ENCODE results near the gene CPXM2. TPM values are rescaled to one million over a fixed set of nuclear protein-coding genes. Genes with fewer than 3 reads are reported as not detected.

The CPXM2 gene
- total RNA-seq, 1 experiment from 2014 or later, result not detected

- Histone ChIP-seq H3K36me3 (ENCODE audit: control insufficient read depth, insufficient read depth, low read length) (no peaks in the 10 kb centered on the region), H3K9me3 (ENCODE audit: control insufficient read depth, insufficient read depth, low read depth, low read length) (no peaks in the 10 kb centered on the region), H3K27ac (ENCODE audit: low read length) (no peak overlapping the region), H3K4me1 (ENCODE audit: control insufficient read depth, insufficient read depth, low read length) (no peaks in the 10 kb centered on the region), H3K27me3 (ENCODE audit: control insufficient read depth, insufficient read depth, low read length) (peaks cover 46% of the 10 kb centered on the region), H3K4me3 (ENCODE audit: low read depth in 2 of 2, low read length in 2 of 2) (no peak overlapping the region)
- intact Hi-C loops (cut with micrococcal nuclease; ENCODE audit: unreplicated experiment) (no loop called here), in situ Hi-C loops (cut with HindIII; ENCODE audit: low pct_unique_long_range_greater_than_20kb, low sequenced_read_pairs) (no loop called here)
- no peak for ATAC-seq
- ChIA-PET CTCF (no interaction called here), POLR2A (no interaction called here)
- DNase-seq (ENCODE audit: low read depth, low spot score), result no peak
- no peak for TF ChIP-seq REST (IDR thresholded peaks at IDR 0.05; ENCODE audit: insufficient read depth in 1 of 2, low read depth in 2 of 2, low read length in 1 of 2)
- no peak for TF ChIP-seq CTCF (IDR thresholded peaks at IDR 0.05)
- no peak for TF ChIP-seq SIN3A (IDR thresholded peaks at IDR 0.05; ENCODE audit: borderline replicate concordance, insufficient read depth, low read depth, low read length)
- TF ChIP-seq POLR2AphosphoS5 (IDR thresholded peaks at IDR 0.05; ENCODE audit: low read depth, low read length), result no peak
- no peak for TF ChIP-seq TCF7L2 (IDR thresholded peaks at IDR 0.05; ENCODE audit: low read depth, low read length)
- BruUV-seq (replicated peaks), result no TSS peak
Measured at GRCh38 chr10:123766761-123767160, 124.8 kb downstream of the CPXM2 start.

- no peak overlapping the region for H3K4me3 ChIP-seq (ENCODE audit: low read depth in 2 of 2, low read length in 2 of 2)
- DNase-seq (ENCODE audit: low read depth, low spot score) (no peak), ATAC-seq (no peak)
- no peak overlapping the region for H3K27ac ChIP-seq (ENCODE audit: low read length)
- BruUV-seq (replicated peaks), result no TSS peak
- in situ Hi-C loops (cut with HindIII; ENCODE audit: low pct_unique_long_range_greater_than_20kb, low sequenced_read_pairs) (no loop called here), intact Hi-C loops (cut with micrococcal nuclease; ENCODE audit: unreplicated experiment) (no loop called here)
- ChIA-PET CTCF (no interaction called here), POLR2A (no interaction called here)
- H3K9me3 ChIP-seq (ENCODE audit: control insufficient read depth, insufficient read depth, low read depth, low read length), result no peaks in the 10 kb centered on the region
- H3K27me3 ChIP-seq (ENCODE audit: control insufficient read depth, insufficient read depth, low read length), result peaks cover 48% of the 10 kb centered on the region
- H3K36me3 ChIP-seq (ENCODE audit: control insufficient read depth, insufficient read depth, low read length), result no peaks in the 10 kb centered on the region
- no peak for TF ChIP-seq CTCF (IDR thresholded peaks at IDR 0.05)
- H3K4me1 ChIP-seq (ENCODE audit: control insufficient read depth, insufficient read depth, low read length), result no peaks in the 10 kb centered on the region
Measured at GRCh38 chr10:123766012-123766411, 125.6 kb downstream of the CPXM2 start.

Measured in Panc1 (cell line).